HG02938 (cell line): ENCODE data around the gene CHCHD1.
"Not testable (repeated sequence)": the region's sequence is repeated elsewhere in the genome, so short reads cannot be mapped to it uniquely, and the experiment has no call there.

Source experiments
- ATAC-seq: cut with Tn5 transposase; IDR thresholded peaks from one replicate; pipeline ENCODE4 v1.9.1; 2021; ENCODE audit warnings: mild to moderate bottlenecking, moderate library complexity; ENCODE audit not compliant: unreplicated experiment

CHCHD1 gene

GRCh38 chr10:73790886-73791625 lies 9.2 kb downstream of the CHCHD1 start:
- no peak for ATAC-seq

- ATAC-seq, result no peak
Observed at GRCh38 chr10:73791871-73792400, 10.1 kb downstream of the CHCHD1 start.

GRCh38 chr10:73793456-73793855 lies 11.6 kb downstream of the CHCHD1 start:
- no peak for ATAC-seq

- ATAC-seq, result not testable (repeated sequence)
Observed at GRCh38 chr10:73795491-73795890, 13.6 kb downstream of the CHCHD1 start.

- ATAC-seq, result not testable (repeated sequence)
Observed at GRCh38 chr10:73796035-73796434, 14.2 kb downstream of the CHCHD1 start.

GRCh38 chr10:73796766-73797165 lies 14.9 kb downstream of the CHCHD1 start:
- no peak for ATAC-seq

- ATAC-seq, result no peak
Observed at GRCh38 chr10:73797324-73798025, 15.6 kb downstream of the CHCHD1 start.

GRCh38 chr10:73798087-73798486 lies 16.2 kb downstream of the CHCHD1 start:
- ATAC-seq, result no peak

- no peak for ATAC-seq
Observed at GRCh38 chr10:73798927-73799560, 17.2 kb downstream of the CHCHD1 start.

GRCh38 chr10:73799899-73800559 lies 18.2 kb downstream of the CHCHD1 start:
- ATAC-seq, result no peak

- no peak for ATAC-seq
Observed at GRCh38 chr10:73800560-73801252, 18.9 kb downstream of the CHCHD1 start.

- ATAC-seq, result no peak
Observed at GRCh38 chr10:73801253-73801590, 19.4 kb downstream of the CHCHD1 start.

- no peak for ATAC-seq
Observed at GRCh38 chr10:73802276-73802991, 20.6 kb downstream of the CHCHD1 start.

GRCh38 chr10:73803680-73804286 lies 21.9 kb downstream of the CHCHD1 start:
- ATAC-seq, result no peak

- no peak for ATAC-seq
Observed at GRCh38 chr10:73806176-73806950, 24.5 kb downstream of the CHCHD1 start.

- no peak for ATAC-seq
Observed at GRCh38 chr10:73807471-73807870, 25.6 kb downstream of the CHCHD1 start.

- no peak for ATAC-seq
Observed at GRCh38 chr10:73808021-73808815, 26.4 kb downstream of the CHCHD1 start.
